HepG2 (cell line): ENCODE data around the gene KRTAP12-2. TPM values are rescaled to one million over a fixed set of nuclear protein-coding genes. Genes with fewer than 3 reads are reported as not detected.

Experiments
- ARHGAP35 ChIP-seq: sonication (generic); formaldehyde crosslinking; IDR thresholded peaks from 2 replicates; pipeline ENCODE4 v1.9.0; 2022; ENCODE audit warnings: mild to moderate bottlenecking, inconsistent platforms, moderate library complexity, missing genetic modification reagents, borderline replicate concordance
- CREB1 ChIP-seq, 2 experiments: fragments of 450-650 bp in 1 of 2; IDR thresholded peaks; 2 replicates each; pipeline ENCODE4 v1.6.1; 2016 to 2017; ENCODE audit warnings: control low read depth in 1 of 2, mild to moderate bottlenecking in 1 of 2, missing compliant biosample characterization in 1 of 2, missing genetic modification characterization in 1 of 2
- ELF3 ChIP-seq: IDR thresholded peaks from 2 replicates; pipeline ENCODE4 v1.6.1; 2016; ENCODE audit warnings: missing genetic modification reagents, missing compliant biosample characterization
- GATAD2A ChIP-seq: IDR thresholded peaks from 2 replicates; pipeline ENCODE4 v1.6.1; 2016
- HOXA3 ChIP-seq: sonication (generic); formaldehyde crosslinking; IDR thresholded peaks from 2 replicates; pipeline ENCODE4 v1.5.0; 2020; ENCODE audit warnings: missing genetic modification reagents
- LCORL ChIP-seq, 2 experiments: fragments of 450-650 bp in 1 of 2; sonication (generic) in 1 of 2; formaldehyde crosslinking in 1 of 2; IDR thresholded peaks; 2 replicates each; pipeline versions ENCODE4 v1.5.0 to v1.6.1; 2017 to 2020; ENCODE audit warnings: antibody characterized with exemption in 1 of 2, missing genetic modification reagents in 1 of 2
- RNF2 ChIP-seq: fragments of 450-650 bp; conservative IDR thresholded peaks from 2 replicates; pipeline ENCODE4 v1.6.1; 2016; ENCODE audit warnings: low read depth
- ZBTB1 ChIP-seq: sonication (generic); formaldehyde crosslinking; IDR thresholded peaks from 2 replicates; pipeline ENCODE4 v1.4.0; 2020; ENCODE audit warnings: missing genetic modification reagents, borderline replicate concordance
- ZC3H4 ChIP-seq: sonication (generic); formaldehyde crosslinking; IDR thresholded peaks from 2 replicates; pipeline ENCODE4 v1.4.0; 2020; ENCODE audit warnings: missing genetic modification reagents, borderline replicate concordance
- ZNF138 ChIP-seq: sonication (generic); formaldehyde crosslinking; IDR thresholded peaks from 2 replicates; pipeline ENCODE4 v1.5.0; 2020; ENCODE audit warnings: mild to moderate bottlenecking, low read depth, missing genetic modification reagents
- ZNF441 ChIP-seq: sonication (generic); formaldehyde crosslinking; IDR thresholded peaks from 2 replicates; pipeline ENCODE4 v1.7.0; 2021; ENCODE audit warnings: missing genetic modification reagents, borderline replicate concordance
- ZNF446 ChIP-seq: sonication (generic); formaldehyde crosslinking; IDR thresholded peaks from 2 replicates; pipeline ENCODE4 v1.5.0; 2020; ENCODE audit warnings: mild to moderate bottlenecking, missing genetic modification reagents
- ZNF746 ChIP-seq: sonication (generic); formaldehyde crosslinking; IDR thresholded peaks from 2 replicates; pipeline ENCODE4 v1.8.0; 2022; ENCODE audit warnings: mild to moderate bottlenecking, missing genetic modification reagents
- ZNF850 ChIP-seq: sonication (generic); formaldehyde crosslinking; conservative IDR thresholded peaks from 2 replicates; pipeline ENCODE4 v1.9.0; 2021; ENCODE audit warnings: mild to moderate bottlenecking, missing genetic modification reagents
- ZSCAN12 ChIP-seq: sonication (generic); formaldehyde crosslinking; IDR thresholded peaks from 2 replicates; pipeline ENCODE4 v1.9.0; 2021; ENCODE audit warnings: mild to moderate bottlenecking, missing genetic modification reagents
- polyA plus RNA-seq, 8 experiments: library from polyadenylated mRNA; depleted of rRNA in 3 of 8; stranded (reverse) in 7 of 8; unstranded in 1 of 8; fragments of >200 nt; fragmentation: Illumina TruSeq in 4 of 8; extraction: Trizol in 4 of 8; gene quantifications; 2 replicates each; pipeline versions ENCODE4 v1.2.1 to v1.2.3, GENCODE V29; 2011 to 2016; ENCODE audit warnings: low read depth in 4 of 8, missing spikeins in 1 of 8, mixed read lengths in 1 of 8; ENCODE audit not compliant: insufficient read depth in 1 of 8
- total RNA-seq, 5 experiments: library from RNA; depleted of rRNA; stranded (reverse); fragments of >200 nt; fragmentation: Illumina TruSeq; extraction: Trizol; gene quantifications; 2 replicates each; pipeline ENCODE4 v1.2.3, GENCODE V29; 2016; ENCODE audit warnings: low read depth in 1 of 5
- TF ChIP-seq, protein P1 (sequence below), 2 experiments: sonication (generic) in 1 of 2; formaldehyde crosslinking in 1 of 2; IDR thresholded peaks; 2 replicates each; pipeline versions ENCODE4 v1.5.1 to v1.6.1; 2011 to 2020; ENCODE audit warnings: borderline replicate concordance in 1 of 2, low read depth in 1 of 2, low read length in 1 of 2, mild to moderate bottlenecking in 1 of 2, missing genetic modification reagents in 1 of 2, moderate library complexity in 1 of 2
- TF ChIP-seq, protein P2 (sequence below): sonication (generic); formaldehyde crosslinking; IDR thresholded peaks from 2 replicates; pipeline ENCODE4 v1.4.0; 2020; ENCODE audit warnings: mild to moderate bottlenecking, missing genetic modification reagents
- TF ChIP-seq, protein P3 (sequence below): IDR thresholded peaks from 2 replicates; pipeline ENCODE4 v1.6.1; 2016; ENCODE audit warnings: missing genetic modification reagents, missing compliant biosample characterization
- TF ChIP-seq, protein P4 (sequence below): sonication (generic); formaldehyde crosslinking; IDR thresholded peaks from 2 replicates; pipeline ENCODE4 v1.8.0; 2022; ENCODE audit warnings: mild to moderate bottlenecking, missing genetic modification reagents; ENCODE audit not compliant: insufficient replicate concordance
- TF ChIP-seq, protein P5 (sequence below): sonication (generic); formaldehyde crosslinking; IDR thresholded peaks from 2 replicates; pipeline ENCODE4 v1.8.0; 2022; ENCODE audit warnings: missing genetic modification reagents, mild to moderate bottlenecking, borderline replicate concordance

KRTAP12-2 gene
- total and polyA plus RNA-seq, 2 of the 13 experiments (the other 11 are each of a cell fraction or from before 2014, with no cell fraction given), result not detected

DNA sequence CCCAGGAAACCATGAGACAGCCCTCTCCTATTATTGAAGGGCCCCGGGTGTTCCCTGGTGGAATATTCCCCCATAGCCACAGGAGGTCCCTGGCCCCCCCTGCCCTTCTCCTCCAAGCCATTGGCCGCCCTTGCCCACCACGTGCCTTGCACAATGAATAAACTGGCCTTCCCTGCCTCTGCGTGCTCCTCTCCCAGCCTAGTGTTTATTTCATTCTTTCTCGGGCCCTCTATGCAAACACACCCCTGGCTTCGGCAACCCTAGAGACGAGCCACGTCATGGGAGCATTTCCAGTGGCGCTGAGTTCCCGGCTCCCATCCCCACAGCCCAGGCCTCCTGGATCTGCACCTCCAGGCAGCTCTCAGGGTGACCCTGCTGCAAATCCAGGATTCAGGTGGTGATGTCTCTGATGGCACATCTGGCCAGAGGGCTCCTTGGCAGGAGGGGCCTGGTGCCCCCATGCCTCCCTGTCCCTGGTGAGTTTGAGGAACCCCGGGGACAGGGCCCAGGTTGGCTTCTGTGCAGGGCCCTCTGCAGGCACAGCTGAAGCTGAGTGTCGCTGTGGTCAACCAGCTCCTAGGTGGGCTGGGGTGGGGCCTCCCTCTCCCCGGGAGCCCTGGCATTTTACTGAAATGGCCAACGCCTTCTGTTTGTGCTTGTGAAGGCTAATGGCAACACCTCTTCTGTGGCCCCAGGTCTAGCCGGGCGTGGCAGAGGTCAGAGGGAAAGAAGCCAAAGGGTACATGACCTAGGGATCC, 36.4 kb upstream of the KRTAP12-2 start (continued):
- TF ChIP-seq, protein P1, sequence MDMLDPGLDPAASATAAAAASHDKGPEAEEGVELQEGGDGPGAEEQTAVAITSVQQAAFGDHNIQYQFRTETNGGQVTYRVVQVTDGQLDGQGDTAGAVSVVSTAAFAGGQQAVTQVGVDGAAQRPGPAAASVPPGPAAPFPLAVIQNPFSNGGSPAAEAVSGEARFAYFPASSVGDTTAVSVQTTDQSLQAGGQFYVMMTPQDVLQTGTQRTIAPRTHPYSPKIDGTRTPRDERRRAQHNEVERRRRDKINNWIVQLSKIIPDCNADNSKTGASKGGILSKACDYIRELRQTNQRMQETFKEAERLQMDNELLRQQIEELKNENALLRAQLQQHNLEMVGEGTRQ (IDR thresholded peaks at IDR 0.05; ENCODE audit: low read depth, low read length), result no peak
- TF ChIP-seq, protein P1 (CRISPR knock-in tag; IDR thresholded peaks at IDR 0.05; ENCODE audit: borderline replicate concordance), result peak; percentile 63; the same call in 1 of the 2 replicates
- TF ChIP-seq, protein P2, sequence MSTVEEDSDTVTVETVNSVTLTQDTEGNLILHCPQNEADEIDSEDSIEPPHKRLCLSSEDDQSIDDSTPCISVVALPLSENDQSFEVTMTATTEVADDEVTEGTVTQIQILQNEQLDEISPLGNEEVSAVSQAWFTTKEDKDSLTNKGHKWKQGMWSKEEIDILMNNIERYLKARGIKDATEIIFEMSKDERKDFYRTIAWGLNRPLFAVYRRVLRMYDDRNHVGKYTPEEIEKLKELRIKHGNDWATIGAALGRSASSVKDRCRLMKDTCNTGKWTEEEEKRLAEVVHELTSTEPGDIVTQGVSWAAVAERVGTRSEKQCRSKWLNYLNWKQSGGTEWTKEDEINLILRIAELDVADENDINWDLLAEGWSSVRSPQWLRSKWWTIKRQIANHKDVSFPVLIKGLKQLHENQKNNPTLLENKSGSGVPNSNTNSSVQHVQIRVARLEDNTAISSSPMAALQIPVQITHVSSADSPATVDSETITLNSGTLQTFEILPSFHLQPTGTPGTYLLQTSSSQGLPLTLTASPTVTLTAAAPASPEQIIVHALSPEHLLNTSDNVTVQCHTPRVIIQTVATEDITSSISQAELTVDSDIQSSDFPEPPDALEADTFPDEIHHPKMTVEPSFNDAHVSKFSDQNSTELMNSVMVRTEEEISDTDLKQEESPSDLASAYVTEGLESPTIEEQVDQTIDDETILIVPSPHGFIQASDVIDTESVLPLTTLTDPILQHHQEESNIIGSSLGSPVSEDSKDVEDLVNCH (CRISPR knock-in tag), result no peak
- TF ChIP-seq ZC3H4 (CRISPR knock-in tag), result no peak
- TF ChIP-seq, protein P3, sequence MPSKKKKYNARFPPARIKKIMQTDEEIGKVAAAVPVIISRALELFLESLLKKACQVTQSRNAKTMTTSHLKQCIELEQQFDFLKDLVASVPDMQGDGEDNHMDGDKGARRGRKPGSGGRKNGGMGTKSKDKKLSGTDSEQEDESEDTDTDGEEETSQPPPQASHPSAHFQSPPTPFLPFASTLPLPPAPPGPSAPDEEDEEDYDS, result peak; percentile 37; the same call in 1 of the 2 replicates
- TF ChIP-seq LCORL (IDR thresholded peaks at IDR 0.05), result no peak
- TF ChIP-seq LCORL (CRISPR knock-in tag; IDR thresholded peaks at IDR 0.05), result peak; percentile 63
- TF ChIP-seq ZNF746, result 0 out of 2 replicates have a peak, but pooled peaks have one; percentile 39
- peak; percentile 66; the same call in 1 of the 2 replicates for TF ChIP-seq ZNF441 (CRISPR knock-in tag)
- peak; percentile 36 for TF ChIP-seq CREB1 (IDR thresholded peaks at IDR 0.05)
- TF ChIP-seq CREB1 (CRISPR knock-in tag; IDR thresholded peaks at IDR 0.05), result no peak
- peak; percentile 70 for TF ChIP-seq GATAD2A (CRISPR knock-in tag)
- TF ChIP-seq, protein P4, sequence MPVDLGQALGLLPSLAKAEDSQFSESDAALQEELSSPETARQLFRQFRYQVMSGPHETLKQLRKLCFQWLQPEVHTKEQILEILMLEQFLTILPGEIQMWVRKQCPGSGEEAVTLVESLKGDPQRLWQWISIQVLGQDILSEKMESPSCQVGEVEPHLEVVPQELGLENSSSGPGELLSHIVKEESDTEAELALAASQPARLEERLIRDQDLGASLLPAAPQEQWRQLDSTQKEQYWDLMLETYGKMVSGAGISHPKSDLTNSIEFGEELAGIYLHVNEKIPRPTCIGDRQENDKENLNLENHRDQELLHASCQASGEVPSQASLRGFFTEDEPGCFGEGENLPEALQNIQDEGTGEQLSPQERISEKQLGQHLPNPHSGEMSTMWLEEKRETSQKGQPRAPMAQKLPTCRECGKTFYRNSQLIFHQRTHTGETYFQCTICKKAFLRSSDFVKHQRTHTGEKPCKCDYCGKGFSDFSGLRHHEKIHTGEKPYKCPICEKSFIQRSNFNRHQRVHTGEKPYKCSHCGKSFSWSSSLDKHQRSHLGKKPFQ (CRISPR knock-in tag), result no peak
- TF ChIP-seq RNF2, result peak; percentile 74; the same call in 1 of the 2 replicates
- 0 out of 2 replicates have a peak, but pooled peaks have one; percentile 28 for TF ChIP-seq ZSCAN12 (CRISPR knock-in tag)
- TF ChIP-seq ZNF446 (CRISPR knock-in tag), result peak; percentile 50; the same call in 1 of the 2 replicates
- TF ChIP-seq ELF3 (CRISPR knock-in tag), result peak; percentile 30; the same call in 1 of the 2 replicates
- TF ChIP-seq, protein P5, sequence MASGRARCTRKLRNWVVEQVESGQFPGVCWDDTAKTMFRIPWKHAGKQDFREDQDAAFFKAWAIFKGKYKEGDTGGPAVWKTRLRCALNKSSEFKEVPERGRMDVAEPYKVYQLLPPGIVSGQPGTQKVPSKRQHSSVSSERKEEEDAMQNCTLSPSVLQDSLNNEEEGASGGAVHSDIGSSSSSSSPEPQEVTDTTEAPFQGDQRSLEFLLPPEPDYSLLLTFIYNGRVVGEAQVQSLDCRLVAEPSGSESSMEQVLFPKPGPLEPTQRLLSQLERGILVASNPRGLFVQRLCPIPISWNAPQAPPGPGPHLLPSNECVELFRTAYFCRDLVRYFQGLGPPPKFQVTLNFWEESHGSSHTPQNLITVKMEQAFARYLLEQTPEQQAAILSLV, result no peak; the same call in 1 of the 2 replicates
- no peak for TF ChIP-seq ZNF850
- TF ChIP-seq ZBTB1, result no peak
- no peak for TF ChIP-seq ZNF138 (CRISPR knock-in tag)
- peak; percentile 37; the same call in 1 of the 2 replicates for TF ChIP-seq HOXA3 (CRISPR knock-in tag)
- 0 out of 2 replicates have a peak, but pooled peaks have one; percentile 58 for TF ChIP-seq ARHGAP35
